HepG2 (cell line): ENCODE results near the gene RMRP. TPM values are rescaled to one million over a fixed set of nuclear protein-coding genes. Genes with fewer than 3 reads are reported as not detected.
A peak's percentile ranks its signal among the peaks of the same experiment; 100 is the strongest.

Experiments
- ATF4 ChIP-seq, 2 experiments: fragments of 450-650 bp in 1 of 2; sonication (generic) in 1 of 2; formaldehyde crosslinking; IDR thresholded peaks; 2 replicates each; pipeline versions ENCODE4 v1.5.0 to v1.8.0; 2020 to 2022; ENCODE audit warnings: mild to moderate bottlenecking in 1 of 2, missing genetic modification reagents in 1 of 2
- E2F1 ChIP-seq: sonication (generic); formaldehyde crosslinking; IDR thresholded peaks from 2 replicates; pipeline ENCODE4 v1.5.0; 2020; ENCODE audit warnings: missing genetic modification reagents
- ESRRA ChIP-seq: sonication (generic); formaldehyde crosslinking; IDR thresholded peaks from 2 replicates; pipeline ENCODE4 v1.5.1; 2020; ENCODE audit warnings: mild to moderate bottlenecking, low read depth, missing genetic modification reagents
- ETV6 ChIP-seq: sonication (generic); formaldehyde crosslinking; conservative IDR thresholded peaks from 2 replicates; pipeline ENCODE4 v1.4.0; 2020; ENCODE audit warnings: missing genetic modification reagents
- FOXP4 ChIP-seq: sonication (generic); formaldehyde crosslinking; IDR thresholded peaks from 2 replicates; pipeline ENCODE4 v1.4.0; 2020; ENCODE audit warnings: missing genetic modification reagents
- MEF2D ChIP-seq: sonication (generic); formaldehyde crosslinking; IDR thresholded peaks from 2 replicates; pipeline ENCODE4 v1.5.1; 2020; ENCODE audit warnings: mild to moderate bottlenecking, missing genetic modification reagents
- MTF1 ChIP-seq: sonication (generic); formaldehyde crosslinking; IDR thresholded peaks from 2 replicates; pipeline ENCODE4 v1.5.0; 2020; ENCODE audit warnings: missing genetic modification reagents
- MXD4 ChIP-seq: IDR thresholded peaks from 2 replicates; pipeline ENCODE4 v1.6.1; 2016; ENCODE audit warnings: mild to moderate bottlenecking, missing biosample characterization, missing genetic modification reagents
- NFE2L1 ChIP-seq: sonication (generic); formaldehyde crosslinking; IDR thresholded peaks from 2 replicates; pipeline ENCODE4 v1.4.0; 2020; ENCODE audit warnings: missing genetic modification reagents, mild to moderate bottlenecking, borderline replicate concordance
- NR2C2 ChIP-seq: sonication (generic); formaldehyde crosslinking; IDR thresholded peaks from 2 replicates; pipeline ENCODE4 v1.4.0; 2020; ENCODE audit warnings: missing genetic modification reagents, mild to moderate bottlenecking, moderate library complexity, borderline replicate concordance
- PATZ1 ChIP-seq: sonication (generic); formaldehyde crosslinking; IDR thresholded peaks from 2 replicates; pipeline ENCODE4 v1.4.0; 2020; ENCODE audit warnings: missing genetic modification reagents
- RBFOX2 ChIP-seq: fragments of 200-400 bp; formaldehyde crosslinking; IDR thresholded peaks from 2 replicates; pipeline ENCODE4 v1.6.1; 2017; ENCODE audit warnings: low read depth, mild to moderate bottlenecking, low read length
- SATB2 ChIP-seq: sonication (generic); formaldehyde crosslinking; IDR thresholded peaks from 2 replicates; pipeline ENCODE4 v1.5.0; 2020; ENCODE audit warnings: missing genetic modification reagents
- SP2 ChIP-seq: sonication (generic); formaldehyde crosslinking; IDR thresholded peaks from 2 replicates; pipeline ENCODE4 v1.5.1; 2020; ENCODE audit warnings: mild to moderate bottlenecking, missing genetic modification reagents
- ZBTB21 ChIP-seq: sonication (generic); formaldehyde crosslinking; IDR thresholded peaks from 2 replicates; pipeline ENCODE4 v1.4.0; 2020; ENCODE audit warnings: missing genetic modification reagents
- ZNF468 ChIP-seq: sonication (generic); formaldehyde crosslinking; IDR thresholded peaks from 2 replicates; pipeline ENCODE4 v1.8.0; 2022; ENCODE audit warnings: mild to moderate bottlenecking, moderate library complexity, missing genetic modification reagents
- ZNF557 ChIP-seq: sonication (generic); formaldehyde crosslinking; IDR thresholded peaks from 2 replicates; pipeline ENCODE4 v1.4.0; 2020; ENCODE audit warnings: missing genetic modification reagents
- ZNF781 ChIP-seq: sonication (generic); formaldehyde crosslinking; IDR thresholded peaks from 2 replicates; pipeline ENCODE4 v1.5.1; 2020; ENCODE audit warnings: borderline replicate concordance, mild to moderate bottlenecking, missing genetic modification reagents; ENCODE audit errors: not compliant biosample characterization
- ZNF800 ChIP-seq: sonication (generic); formaldehyde crosslinking; IDR thresholded peaks from 2 replicates; pipeline ENCODE4 v1.4.0; 2020; ENCODE audit warnings: missing genetic modification reagents
- ZNF850 ChIP-seq: sonication (generic); formaldehyde crosslinking; conservative IDR thresholded peaks from 2 replicates; pipeline ENCODE4 v1.9.0; 2021; ENCODE audit warnings: mild to moderate bottlenecking, missing genetic modification reagents
- polyA plus RNA-seq, 8 experiments: library from polyadenylated mRNA; depleted of rRNA in 3 of 8; stranded (reverse) in 7 of 8; unstranded in 1 of 8; fragments of >200 nt; fragmentation: Illumina TruSeq in 4 of 8; extraction: Trizol in 4 of 8; gene quantifications; 2 replicates each; pipeline versions ENCODE4 v1.2.1 to v1.2.3, GENCODE V29; 2011 to 2016; ENCODE audit warnings: low read depth in 4 of 8, missing spikeins in 1 of 8, mixed read lengths in 1 of 8; ENCODE audit not compliant: insufficient read depth in 1 of 8
- total RNA-seq, 5 experiments: library from RNA; depleted of rRNA; stranded (reverse); fragments of >200 nt; fragmentation: Illumina TruSeq; extraction: Trizol; gene quantifications; 2 replicates each; pipeline ENCODE4 v1.2.3, GENCODE V29; 2016; ENCODE audit warnings: low read depth in 1 of 5

The RMRP gene
- total and polyA plus RNA-seq, 2 of the 13 experiments (the other 11 are each of a cell fraction or from before 2014, with no cell fraction given), result 51.4 to 4,025 TPM

GRCh38 chr9:35664531-35665470 is 7.0 kb upstream of the RMRP start, which contains the start of gene ARHGEF39 (continued):
- TF ChIP-seq E2F1 (CRISPR knock-in tag) (peak; percentile 99), SATB2 (CRISPR knock-in tag) (no peak), SP2 (peak; percentile 47; the same call in 1 of the 2 replicates), MXD4 (CRISPR knock-in tag) (peak; percentile 92), ZBTB21 (CRISPR knock-in tag) (no peak), NR2C2 (CRISPR knock-in tag) (peak; percentile 61), ETV6 (CRISPR knock-in tag) (0 out of 2 replicates have a peak, but pooled peaks have one; percentile 31), ZNF800 (peak; percentile 75), ZNF781 (CRISPR knock-in tag) (peak; percentile 51), ZNF557 (CRISPR knock-in tag) (no peak), ATF4 (CRISPR knock-in tag; IDR thresholded peaks at IDR 0.05) (peak in 1 of 2 experiments; percentile 87; a peak in 2 of 4 replicates), PATZ1 (CRISPR knock-in tag) (peak; percentile 76), MTF1 (CRISPR knock-in tag) (peak; percentile 51; the same call in 1 of the 2 replicates), ESRRA (peak; percentile 12; the same call in 1 of the 2 replicates), FOXP4 (CRISPR knock-in tag) (0 out of 2 replicates have a peak, but pooled peaks have one; percentile 23), RBFOX2 (peak; percentile 93), NFE2L1 (CRISPR knock-in tag) (no peak), MEF2D (CRISPR knock-in tag) (0 out of 2 replicates have a peak, but pooled peaks have one; percentile 7), ZNF468 (CRISPR knock-in tag) (peak; percentile 91; the same call in 1 of the 2 replicates), ZNF850 (CRISPR knock-in tag) (no peak)
